Chondrocyte (in vitro differentiated cells): ENCODE data around the gene SPSB1. TPM values are rescaled to one million over a fixed set of nuclear protein-coding genes. Genes with fewer than 3 reads are reported as not detected.

ENCODE experiments used
- DNase-seq: peaks from one replicate; pipeline ENCODE4 v3.0.0; 2021; ENCODE audit warnings: mixed read lengths, low spot score
- H3K27ac Mint-ChIP-seq: one replicate; pipeline ENCODE4 v1.8.0; 2021; ENCODE audit warnings: mild to moderate bottlenecking, moderate library complexity, mixed read lengths; ENCODE audit not compliant: unreplicated experiment
- H3K27me3 Mint-ChIP-seq: 2 replicates; pipeline ENCODE4 v1.8.0; 2021; ENCODE audit warnings: low read depth, mixed read lengths
- H3K36me3 Mint-ChIP-seq: 2 replicates; pipeline ENCODE4 v1.8.0; 2021; ENCODE audit warnings: low read depth, mixed read lengths
- H3K4me1 Mint-ChIP-seq: 2 replicates; pipeline ENCODE4 v1.8.0; 2021; ENCODE audit warnings: low read depth, mild to moderate bottlenecking, mixed read lengths
- H3K4me3 Mint-ChIP-seq: one replicate; pipeline ENCODE4 v1.8.0; 2021; ENCODE audit warnings: mild to moderate bottlenecking, moderate library complexity, mixed read lengths; ENCODE audit not compliant: unreplicated experiment
- H3K9me3 Mint-ChIP-seq: 2 replicates; pipeline ENCODE4 v1.8.0; 2021; ENCODE audit warnings: low read depth, mixed read lengths
- CTCF ChIP-seq: fragments of 200-600 bp; sonication (generic); IDR thresholded peaks from 2 replicates; pipeline ENCODE4 v1.5.0; 2021; ENCODE audit warnings: antibody characterized with exemption, mild to moderate bottlenecking, moderate library complexity
- total RNA-seq: library from RNA; stranded (reverse); gene quantifications from 3 replicates; pipeline ENCODE4 v1.2.1, GENCODE V29; 2021

SPSB1 gene
- total RNA-seq, 1 donor from 2014 or later, result 173 TPM

DNA sequence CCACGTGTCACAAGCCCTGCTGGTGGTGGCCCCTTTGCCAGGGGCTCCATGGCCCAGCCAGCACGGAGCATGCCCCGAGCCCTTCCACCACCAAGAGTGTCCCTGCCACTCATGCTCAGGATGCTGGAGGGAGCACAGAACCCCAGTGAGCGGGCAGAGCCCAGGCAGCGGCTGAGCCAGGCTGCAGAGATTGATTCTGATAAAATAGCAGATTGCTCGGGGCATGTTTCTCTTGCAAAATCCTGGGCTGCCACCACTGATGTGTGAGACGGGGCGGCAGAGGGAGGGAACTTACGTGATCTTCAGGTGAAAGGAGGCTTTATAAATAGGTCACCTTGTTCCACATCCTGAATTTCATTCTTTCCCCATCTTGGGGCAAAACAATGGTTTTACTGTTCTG, 53.2 kb downstream of the SPSB1 start:
- Mint-ChIP-seq H3K27me3 (no peaks in the 10 kb centered on the region), H3K36me3 (peaks cover 24% of the 10 kb centered on the region), H3K4me1 (peaks cover 85% of the 10 kb centered on the region), H3K4me3 (no peak overlapping the region), H3K27ac (peak overlapping the region; percentile 69), H3K9me3 (no peaks in the 10 kb centered on the region)
- no peak for DNase-seq
- no peak for TF ChIP-seq CTCF

- H3K27ac Mint-ChIP-seq, result peak overlapping the region; percentile 69
- H3K4me3 Mint-ChIP-seq, result no peak overlapping the region
- TF ChIP-seq CTCF, result no peak
- H3K36me3 Mint-ChIP-seq, result peaks cover 29% of the 10 kb centered on the region
- peaks cover 85% of the 10 kb centered on the region for H3K4me1 Mint-ChIP-seq
- no peaks in the 10 kb centered on the region for H3K27me3 Mint-ChIP-seq
- no peaks in the 10 kb centered on the region for H3K9me3 Mint-ChIP-seq
- DNase-seq, result no peak
Measured at GRCh38 chr1:9346566-9346965, 53.9 kb downstream of the SPSB1 start.

GRCh38 chr1:9347095-9347850, 54.6 kb downstream of the SPSB1 start:
- H3K36me3 Mint-ChIP-seq, result peaks cover 25% of the 10 kb centered on the region
- no peaks in the 10 kb centered on the region for H3K27me3 Mint-ChIP-seq
- no peak for TF ChIP-seq CTCF
- no peaks in the 10 kb centered on the region for H3K9me3 Mint-ChIP-seq
- H3K27ac Mint-ChIP-seq, result peak overlapping the region; percentile 36
- no peak overlapping the region for H3K4me3 Mint-ChIP-seq
- no peak for DNase-seq
- peaks cover 82% of the 10 kb centered on the region for H3K4me1 Mint-ChIP-seq

DNA sequence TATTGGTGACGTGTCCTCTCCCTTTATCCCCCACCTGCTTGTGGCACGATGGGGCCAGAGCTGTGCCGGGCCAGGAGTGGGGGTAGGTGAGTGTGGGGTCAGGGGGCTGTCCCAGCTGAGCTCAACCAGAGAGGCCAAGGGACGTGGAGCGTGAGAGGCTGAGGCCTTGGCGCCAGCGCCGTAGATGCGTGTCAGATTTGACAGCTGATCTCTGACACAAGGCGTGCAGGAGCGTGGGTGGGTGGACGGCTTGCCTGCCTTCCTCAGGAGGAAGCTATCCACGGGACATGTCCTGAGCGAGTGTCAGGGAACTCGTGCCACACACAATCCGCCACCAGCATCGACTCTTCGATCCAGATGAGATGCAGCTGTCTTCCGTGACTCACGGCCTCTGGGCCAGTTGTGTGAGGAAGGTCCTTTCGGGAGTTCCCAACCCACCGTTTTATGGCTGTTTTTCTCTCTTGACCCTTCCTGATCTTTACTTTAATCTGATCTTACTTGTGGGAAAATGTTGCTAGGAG, 56.7 kb downstream of the SPSB1 start:
- Mint-ChIP-seq H3K4me1 (peaks cover 89% of the 10 kb centered on the region), H3K9me3 (no peaks in the 10 kb centered on the region), H3K36me3 (peaks cover 16% of the 10 kb centered on the region), H3K27me3 (no peaks in the 10 kb centered on the region), H3K27ac (peak overlapping the region; percentile 85), H3K4me3 (no peak overlapping the region)
- DNase-seq, result no peak
- no peak for TF ChIP-seq CTCF

- Mint-ChIP-seq H3K27ac (peak overlapping the region; percentile 85), H3K36me3 (peaks cover 18% of the 10 kb centered on the region), H3K9me3 (no peaks in the 10 kb centered on the region), H3K27me3 (no peaks in the 10 kb centered on the region), H3K4me1 (peaks cover 90% of the 10 kb centered on the region), H3K4me3 (no peak overlapping the region)
- TF ChIP-seq CTCF, result no peak
- DNase-seq, result no peak
Measured at GRCh38 chr1:9350013-9350908, 57.6 kb downstream of the SPSB1 start.
